ENCODE measurements around the gene SYT1. TPM values are rescaled to one million over a fixed set of nuclear protein-coding genes. Genes with fewer than 3 reads are reported as not detected.

The SYT1 gene
- total and polyA plus RNA-seq, 4 donors: 38.0 to 113 (median 97.8) TPM

- no peak overlapping the region for H3K4me3 ChIP-seq (ENCODE audit: low read depth, low read length)
- no CpG with 5 or more reads among the region's 3 CpGs for WGBS (ENCODE audit: insufficient coverage)
- no peaks in the 10 kb centered on the region for H3K4me1 ChIP-seq (ENCODE audit: control insufficient read depth, insufficient read depth, low read length)
- no peak overlapping the region for H3K27ac ChIP-seq (ENCODE audit: low read depth, low read length)
- H3K27me3 ChIP-seq (ENCODE audit: control insufficient read depth, insufficient read depth, low read length): no peaks in the 10 kb centered on the region
- no peak for DNase-seq (ENCODE audit: low read depth in 4 of 6, low spot score in 6 of 6)
- no peaks in the 10 kb centered on the region for H3K36me3 ChIP-seq (ENCODE audit: control insufficient read depth, insufficient read depth, low read length)
- H3K9me3 ChIP-seq (ENCODE audit: control insufficient read depth, insufficient read depth, low read length): no peaks in the 10 kb centered on the region
Measured at GRCh38 chr12:79487386-79488110, 623.0 kb downstream of the SYT1 start.

Small RNA genes lying within 50 kb of the gene (small RNA-seq; reads per million reads assigned to genes)
- 0.20 reads per million, percentile 6 among the genes with 10 or more reads in this experiment for gene MIR1252 (ENCODE audit: low replicate concordance)
